Uterus (tissue), 2 donors: Measurements from ENCODE around the gene NPB.

Experiments used
- POLR2A ChIP-seq, 2 donors: fragments of 450-650 bp; IDR thresholded peaks; one replicate each; pipeline ENCODE4 v1.6.1; 2016; ENCODE audit warnings: antibody characterized with exemption in 2 of 2, mild to moderate bottlenecking in 1 of 2, moderate library complexity in 1 of 2
- TF ChIP-seq, protein P1 (sequence below), 4 experiments: fragments of 200-600 bp in 2 of 4; fragments of 450-650 bp in 2 of 4; sonication (generic) in 2 of 4; IDR thresholded peaks; one replicate each; pipeline ENCODE4 v1.5.1; 2016 to 2019; ENCODE audit warnings: antibody characterized with exemption in 4 of 4, mild to moderate bottlenecking in 2 of 4, moderate library complexity in 1 of 4

GRCh38 chr17:81924557-81925532 is 22.8 kb downstream of the NPB start:
- TF ChIP-seq, protein P1, sequence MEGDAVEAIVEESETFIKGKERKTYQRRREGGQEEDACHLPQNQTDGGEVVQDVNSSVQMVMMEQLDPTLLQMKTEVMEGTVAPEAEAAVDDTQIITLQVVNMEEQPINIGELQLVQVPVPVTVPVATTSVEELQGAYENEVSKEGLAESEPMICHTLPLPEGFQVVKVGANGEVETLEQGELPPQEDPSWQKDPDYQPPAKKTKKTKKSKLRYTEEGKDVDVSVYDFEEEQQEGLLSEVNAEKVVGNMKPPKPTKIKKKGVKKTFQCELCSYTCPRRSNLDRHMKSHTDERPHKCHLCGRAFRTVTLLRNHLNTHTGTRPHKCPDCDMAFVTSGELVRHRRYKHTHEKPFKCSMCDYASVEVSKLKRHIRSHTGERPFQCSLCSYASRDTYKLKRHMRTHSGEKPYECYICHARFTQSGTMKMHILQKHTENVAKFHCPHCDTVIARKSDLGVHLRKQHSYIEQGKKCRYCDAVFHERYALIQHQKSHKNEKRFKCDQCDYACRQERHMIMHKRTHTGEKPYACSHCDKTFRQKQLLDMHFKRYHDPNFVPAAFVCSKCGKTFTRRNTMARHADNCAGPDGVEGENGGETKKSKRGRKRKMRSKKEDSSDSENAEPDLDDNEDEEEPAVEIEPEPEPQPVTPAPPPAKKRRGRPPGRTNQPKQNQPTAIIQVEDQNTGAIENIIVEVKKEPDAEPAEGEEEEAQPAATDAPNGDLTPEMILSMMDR (IDR thresholded peaks at IDR 0.05), result no peak
- no peak for TF ChIP-seq POLR2A (IDR thresholded peaks at IDR 0.05)
